ENCODE measurements around the gene TOX3. TPM values are rescaled to one million over a fixed set of nuclear protein-coding genes. Genes with fewer than 3 reads are reported as not detected.

The TOX3 gene
- total RNA-seq, 1 donor from 2014 or later = 8.5 TPM

GRCh38 chr16:52434224-52434623 is 112.7 kb downstream of the TOX3 start:
- Mint-ChIP-seq H3K27ac (ENCODE audit: unreplicated experiment) (no peak overlapping the region), H3K4me1 (ENCODE audit: unreplicated experiment) (no peaks in the 10 kb centered on the region), H3K4me3 (ENCODE audit: unreplicated experiment) (no peak overlapping the region), H3K36me3 (ENCODE audit: low read depth, unreplicated experiment) (peaks cover 3% of the 10 kb centered on the region), H3K27me3 (ENCODE audit: unreplicated experiment) (peaks cover 3% of the 10 kb centered on the region), H3K9me3 (ENCODE audit: unreplicated experiment) (no peaks in the 10 kb centered on the region)
- DNase-seq (ENCODE audit: low spot score) = no peak
- no peak for TF ChIP-seq CTCF (IDR thresholded peaks at IDR 0.05; ENCODE audit: unreplicated experiment)

GRCh38 chr16:52433643-52434042 is 113.3 kb downstream of the TOX3 start:
- H3K27ac Mint-ChIP-seq (ENCODE audit: unreplicated experiment) = no peak overlapping the region
- H3K36me3 Mint-ChIP-seq (ENCODE audit: low read depth, unreplicated experiment) = no peaks in the 10 kb centered on the region
- peaks cover 1% of the 10 kb centered on the region for H3K27me3 Mint-ChIP-seq (ENCODE audit: unreplicated experiment)
- H3K4me3 Mint-ChIP-seq (ENCODE audit: unreplicated experiment) = no peak overlapping the region
- no peaks in the 10 kb centered on the region for H3K4me1 Mint-ChIP-seq (ENCODE audit: unreplicated experiment)
- no peaks in the 10 kb centered on the region for H3K9me3 Mint-ChIP-seq (ENCODE audit: unreplicated experiment)
- DNase-seq (ENCODE audit: low spot score) = no peak
- no peak for TF ChIP-seq CTCF (IDR thresholded peaks at IDR 0.05; ENCODE audit: unreplicated experiment)

GRCh38 chr16:52424591-52424990 is 122.4 kb downstream of the TOX3 start:
- H3K4me3 Mint-ChIP-seq (ENCODE audit: unreplicated experiment) = no peak overlapping the region
- TF ChIP-seq CTCF (IDR thresholded peaks at IDR 0.05; ENCODE audit: unreplicated experiment) = no peak
- H3K9me3 Mint-ChIP-seq (ENCODE audit: unreplicated experiment) = no peaks in the 10 kb centered on the region
- no peaks in the 10 kb centered on the region for H3K27me3 Mint-ChIP-seq (ENCODE audit: unreplicated experiment)
- no peaks in the 10 kb centered on the region for H3K4me1 Mint-ChIP-seq (ENCODE audit: unreplicated experiment)
- H3K27ac Mint-ChIP-seq (ENCODE audit: unreplicated experiment) = no peak overlapping the region
- H3K36me3 Mint-ChIP-seq (ENCODE audit: low read depth, unreplicated experiment) = no peaks in the 10 kb centered on the region
- no peak for DNase-seq (ENCODE audit: low spot score)

GRCh38 chr16:52422307-52422706 is 124.6 kb downstream of the TOX3 start:
- no peaks in the 10 kb centered on the region for H3K9me3 Mint-ChIP-seq (ENCODE audit: unreplicated experiment)
- H3K36me3 Mint-ChIP-seq (ENCODE audit: low read depth, unreplicated experiment) = no peaks in the 10 kb centered on the region
- no peak for DNase-seq (ENCODE audit: low spot score)
- H3K27ac Mint-ChIP-seq (ENCODE audit: unreplicated experiment) = no peak overlapping the region
- TF ChIP-seq CTCF (IDR thresholded peaks at IDR 0.05; ENCODE audit: unreplicated experiment) = no peak
- H3K4me1 Mint-ChIP-seq (ENCODE audit: unreplicated experiment) = no peaks in the 10 kb centered on the region
- H3K4me3 Mint-ChIP-seq (ENCODE audit: unreplicated experiment) = no peak overlapping the region
- H3K27me3 Mint-ChIP-seq (ENCODE audit: unreplicated experiment) = no peaks in the 10 kb centered on the region

- H3K27me3 Mint-ChIP-seq (ENCODE audit: unreplicated experiment) = no peaks in the 10 kb centered on the region
- no peak overlapping the region for H3K27ac Mint-ChIP-seq (ENCODE audit: unreplicated experiment)
- H3K4me1 Mint-ChIP-seq (ENCODE audit: unreplicated experiment) = no peaks in the 10 kb centered on the region
- TF ChIP-seq CTCF (IDR thresholded peaks at IDR 0.05; ENCODE audit: unreplicated experiment) = no peak
- H3K4me3 Mint-ChIP-seq (ENCODE audit: unreplicated experiment) = no peak overlapping the region
- no peaks in the 10 kb centered on the region for H3K36me3 Mint-ChIP-seq (ENCODE audit: low read depth, unreplicated experiment)
- no peaks in the 10 kb centered on the region for H3K9me3 Mint-ChIP-seq (ENCODE audit: unreplicated experiment)
- DNase-seq (ENCODE audit: low spot score) = no peak
These were observed 128.7 kb downstream of the TOX3 start for GRCh38 chr16:52418201-52418600.

Measured in endothelial cell (in vitro differentiated cells).